Hematopoietic multipotent progenitor cell treated with erythropoietin and hydrocortisone succinate and interleukin-3 and kit ligand, for 17 days (in vitro differentiated cells): ENCODE data around the gene MICAL3.

ENCODE experiments used
- DNase-seq: peaks from one replicate; pipeline ENCODE4 v3.0.0-alpha.2; 2015; ENCODE audit warnings: low spot score

The MICAL3 gene

DNA sequence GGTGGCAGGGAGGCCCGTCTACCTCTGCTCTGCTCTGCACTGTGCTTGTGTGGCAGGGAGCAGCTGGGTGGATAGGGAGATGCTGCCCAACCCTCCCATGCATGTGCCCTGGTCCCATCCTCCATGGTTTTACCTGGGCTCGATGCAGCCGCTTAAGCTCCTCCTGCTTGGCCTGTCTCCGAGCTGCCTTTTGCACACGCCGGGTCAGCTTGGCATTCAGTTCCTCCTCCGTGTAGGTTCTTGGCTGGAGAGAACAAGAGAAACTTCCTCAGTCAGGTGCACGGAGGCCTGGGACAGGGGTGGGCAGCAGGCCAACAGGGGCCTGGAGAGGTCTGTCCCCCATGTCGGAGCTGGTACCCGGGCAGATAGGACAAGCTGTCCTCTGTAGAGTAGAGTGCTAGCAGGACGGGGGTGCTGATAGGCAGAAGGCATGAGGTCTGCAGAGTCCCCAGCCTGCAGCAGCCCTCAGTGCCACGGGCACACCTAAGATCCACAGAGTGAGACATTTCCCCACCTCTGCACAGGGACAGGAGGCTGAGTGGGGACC is 213.7 kb downstream of the MICAL3 start:
- DNase-seq, result no peak

DNA sequence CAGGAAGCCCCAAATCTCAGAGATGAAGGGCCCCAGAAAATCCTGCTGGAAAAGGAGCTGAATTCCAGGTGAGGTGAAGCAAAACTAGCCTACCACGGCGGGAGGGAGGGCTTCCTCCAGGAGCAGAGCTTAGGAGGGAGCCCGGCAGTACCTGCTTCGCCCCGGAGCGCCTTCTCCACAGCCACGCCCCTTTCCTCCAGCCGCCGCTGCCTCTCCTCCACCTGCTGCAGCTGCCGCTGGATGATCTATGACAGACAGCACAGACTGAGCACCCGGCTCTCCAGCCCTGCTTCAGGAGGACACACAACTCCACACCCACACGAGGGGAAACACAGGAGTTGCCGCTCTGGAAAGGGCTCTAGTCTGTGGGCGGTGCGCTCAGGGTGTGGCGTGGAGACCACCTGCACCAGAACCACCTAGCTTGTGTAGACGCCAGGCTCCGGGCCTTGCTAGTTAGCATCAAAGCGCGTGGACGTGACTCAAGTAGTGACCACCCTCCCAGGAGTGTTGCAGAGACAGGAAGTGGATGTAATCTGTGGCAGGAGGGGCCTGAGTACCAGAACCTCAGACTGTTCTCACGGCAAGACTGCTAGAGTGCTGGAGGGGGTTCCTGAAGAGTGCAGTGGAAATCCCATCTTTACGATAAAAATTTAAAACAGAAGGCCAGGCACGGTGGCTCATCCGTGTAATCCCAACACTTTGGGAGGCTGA is 215.5 kb downstream of the MICAL3 start:
- DNase-seq, result no peak

DNA sequence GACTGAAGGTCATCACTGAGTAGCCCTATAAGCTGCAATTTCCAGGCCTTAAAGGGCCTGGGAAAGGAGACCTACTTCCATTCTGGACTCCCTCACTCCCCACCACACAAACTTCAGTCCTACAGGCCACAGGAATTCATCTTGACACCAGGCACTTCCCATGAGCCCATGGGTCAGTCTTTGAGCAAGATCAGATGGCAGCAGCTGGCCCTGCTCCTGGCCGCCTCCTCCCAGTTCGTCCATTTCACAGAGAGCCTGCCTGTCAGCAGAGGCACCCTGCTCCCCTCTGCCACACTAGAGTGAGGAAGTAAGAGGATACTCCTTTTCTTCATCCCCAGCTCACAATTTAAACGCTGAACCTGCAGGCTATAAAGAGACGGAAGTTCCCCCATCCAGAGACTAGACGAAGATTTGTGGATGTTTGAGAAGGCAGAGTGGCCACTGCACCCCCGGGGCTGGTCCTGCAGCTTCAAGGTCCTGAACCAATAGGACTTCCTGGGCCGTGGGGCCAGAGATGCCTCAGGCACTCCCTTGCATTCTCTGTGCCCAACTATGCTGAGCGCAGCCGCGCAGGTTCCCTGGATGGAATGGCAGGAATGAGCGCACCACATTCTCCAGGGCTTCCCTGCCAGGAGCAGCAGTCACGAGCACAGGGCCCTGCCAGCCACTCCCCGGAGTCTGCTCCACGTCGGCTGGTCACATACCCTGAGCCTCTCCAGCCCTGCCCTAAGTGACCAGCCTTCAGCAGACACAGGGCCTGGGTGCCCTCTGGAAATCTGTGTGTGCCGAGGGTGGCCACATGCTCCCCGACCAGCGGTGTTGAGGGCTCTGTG is 216.6 kb downstream of the MICAL3 start:
- no peak for DNase-seq

DNA sequence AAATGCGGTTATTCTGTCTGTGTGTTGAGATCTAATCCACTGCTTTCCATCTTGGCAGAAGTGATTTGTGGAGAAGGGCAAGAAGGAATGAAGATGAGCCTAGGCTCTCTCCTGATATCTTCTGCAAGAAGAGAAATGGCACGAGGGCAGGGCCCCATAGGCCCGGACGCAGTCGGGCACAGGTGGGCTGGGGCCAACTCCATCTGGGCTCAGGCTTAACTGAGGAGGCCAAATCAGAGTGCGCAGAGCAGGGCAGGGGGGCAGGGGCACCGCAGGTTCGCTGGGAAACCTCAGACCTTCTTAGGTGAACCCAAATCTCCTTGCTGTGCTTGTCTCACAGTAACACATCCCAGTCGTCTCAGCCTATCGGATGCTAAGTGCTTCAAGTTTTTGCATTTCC is 217.3 kb downstream of the MICAL3 start:
- no peak for DNase-seq

DNA sequence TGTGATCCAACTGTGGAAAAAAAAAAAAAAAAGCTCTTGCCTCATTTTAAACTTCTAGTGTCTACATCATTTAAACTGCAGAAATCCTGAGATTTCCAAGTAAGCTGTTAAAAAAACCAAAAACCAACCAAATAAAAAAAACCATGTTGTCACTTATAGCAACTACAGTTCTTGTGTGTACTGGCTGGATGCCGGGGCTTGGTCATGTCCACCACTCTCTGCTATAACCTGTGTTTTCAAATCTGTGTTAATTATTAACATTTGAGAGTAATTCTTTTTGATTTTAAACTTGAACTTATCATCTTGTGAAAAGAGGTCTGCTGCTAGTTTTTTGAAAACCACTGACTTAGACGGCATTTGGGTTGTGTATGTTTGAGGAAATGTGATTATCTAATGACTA is 217.9 kb downstream of the MICAL3 start:
- no peak for DNase-seq

DNA sequence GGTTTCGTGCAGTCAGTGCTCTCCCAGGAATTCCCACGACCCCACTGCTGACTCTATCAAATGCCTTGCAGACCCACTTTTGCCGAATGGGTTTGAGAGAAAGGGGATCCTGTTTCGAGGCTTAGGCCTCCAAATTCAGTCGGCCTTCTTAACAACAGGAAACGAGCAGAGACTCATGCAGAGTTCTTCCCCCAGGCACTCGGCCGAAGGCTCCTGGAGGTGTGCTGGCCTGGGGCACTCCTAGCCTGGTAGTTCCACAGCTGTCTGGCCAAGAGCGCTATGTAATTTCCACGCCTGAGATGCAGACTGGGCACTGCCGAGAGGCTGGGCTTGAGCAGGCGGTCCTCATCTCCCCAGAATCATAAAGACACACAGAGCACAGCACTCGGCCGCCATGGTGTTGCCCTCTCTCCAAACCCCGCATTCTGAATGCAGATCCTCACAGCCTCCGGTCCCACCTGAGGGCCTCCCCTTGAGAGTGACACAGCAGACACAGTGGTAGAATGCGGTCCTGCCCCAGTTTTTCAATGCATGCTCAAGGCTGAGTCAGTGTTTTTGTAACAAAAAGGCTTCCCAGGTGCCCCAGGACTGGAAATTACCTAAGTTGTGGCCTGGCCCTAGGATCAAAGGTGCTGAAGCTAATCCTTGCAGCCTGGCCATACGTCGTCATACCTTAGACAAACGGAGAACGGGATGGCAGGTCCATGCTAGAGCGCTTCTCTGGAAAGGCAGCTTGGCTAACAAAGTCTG is 219.9 kb downstream of the MICAL3 start:
- DNase-seq, result no peak

DNA sequence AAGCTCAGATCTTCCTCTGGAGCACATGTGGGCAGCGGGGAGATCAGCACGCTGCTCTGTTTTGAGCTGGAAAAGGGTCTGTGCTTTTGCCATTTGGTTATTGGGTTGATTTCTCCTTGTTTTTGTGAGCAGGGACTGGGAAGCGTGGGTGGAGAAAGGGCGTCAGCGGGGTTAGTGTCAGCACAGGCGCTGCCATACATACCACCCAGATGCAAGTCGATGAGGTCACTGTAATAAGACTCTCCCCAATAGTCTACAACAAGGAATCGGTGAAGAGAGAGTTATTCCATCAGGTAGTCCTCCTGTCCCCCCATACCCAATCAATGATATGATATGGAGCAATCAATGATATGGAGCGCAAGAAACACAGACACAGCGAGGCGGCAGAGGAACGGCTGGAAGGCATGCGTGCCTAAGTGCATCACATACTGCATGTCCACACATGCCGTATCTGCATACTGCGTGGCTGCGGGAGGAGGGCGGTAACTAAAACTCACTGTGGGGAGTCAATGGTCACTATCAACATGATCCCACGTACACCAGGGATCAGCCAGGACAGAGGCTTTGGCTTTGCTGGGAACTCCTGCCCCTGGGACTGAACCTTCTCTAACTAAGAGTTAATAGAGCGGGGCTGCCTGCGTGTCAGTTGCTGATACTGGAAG is 220.6 kb downstream of the MICAL3 start:
- no peak for DNase-seq

DNA sequence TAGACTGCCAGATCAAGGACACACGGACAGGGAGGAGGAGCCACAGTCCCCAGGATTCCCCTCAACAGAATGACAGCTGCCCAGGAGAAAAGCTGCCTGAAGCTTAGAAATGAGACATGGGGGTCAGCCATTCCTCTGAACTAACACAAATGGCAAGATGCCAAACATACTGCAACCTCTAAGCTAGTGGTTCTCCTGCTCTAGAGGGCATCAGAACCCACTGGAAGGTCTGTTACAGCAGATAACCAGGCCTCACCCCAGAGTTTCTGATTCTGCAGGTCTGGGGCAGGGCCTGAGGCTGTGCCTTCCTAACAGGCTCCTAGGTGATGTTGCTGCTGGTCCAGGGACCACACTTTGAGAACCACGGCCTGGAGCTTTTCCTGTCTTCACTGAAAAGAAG is 221.5 kb downstream of the MICAL3 start:
- DNase-seq, result peak; percentile 81

DNA sequence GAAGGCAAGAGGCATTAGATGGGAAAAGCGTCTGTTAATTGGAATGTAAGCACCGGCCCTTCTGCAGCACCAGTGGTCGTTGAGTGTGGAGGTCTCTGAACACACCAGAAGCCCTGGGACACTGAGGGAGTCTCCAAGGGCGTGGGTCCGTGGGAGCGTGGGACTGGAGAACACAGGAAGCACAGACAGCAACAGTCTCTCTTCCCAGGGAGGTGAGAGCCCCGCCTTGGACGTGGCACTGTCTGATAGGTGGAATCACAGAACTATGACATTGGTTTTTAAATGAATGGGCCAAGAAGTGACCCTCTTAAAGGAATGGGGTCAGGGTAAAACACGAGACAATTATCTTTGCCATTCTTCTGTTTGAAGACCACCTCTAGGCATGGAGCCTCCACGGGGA is 221.9 kb downstream of the MICAL3 start:
- DNase-seq, result no peak

DNA sequence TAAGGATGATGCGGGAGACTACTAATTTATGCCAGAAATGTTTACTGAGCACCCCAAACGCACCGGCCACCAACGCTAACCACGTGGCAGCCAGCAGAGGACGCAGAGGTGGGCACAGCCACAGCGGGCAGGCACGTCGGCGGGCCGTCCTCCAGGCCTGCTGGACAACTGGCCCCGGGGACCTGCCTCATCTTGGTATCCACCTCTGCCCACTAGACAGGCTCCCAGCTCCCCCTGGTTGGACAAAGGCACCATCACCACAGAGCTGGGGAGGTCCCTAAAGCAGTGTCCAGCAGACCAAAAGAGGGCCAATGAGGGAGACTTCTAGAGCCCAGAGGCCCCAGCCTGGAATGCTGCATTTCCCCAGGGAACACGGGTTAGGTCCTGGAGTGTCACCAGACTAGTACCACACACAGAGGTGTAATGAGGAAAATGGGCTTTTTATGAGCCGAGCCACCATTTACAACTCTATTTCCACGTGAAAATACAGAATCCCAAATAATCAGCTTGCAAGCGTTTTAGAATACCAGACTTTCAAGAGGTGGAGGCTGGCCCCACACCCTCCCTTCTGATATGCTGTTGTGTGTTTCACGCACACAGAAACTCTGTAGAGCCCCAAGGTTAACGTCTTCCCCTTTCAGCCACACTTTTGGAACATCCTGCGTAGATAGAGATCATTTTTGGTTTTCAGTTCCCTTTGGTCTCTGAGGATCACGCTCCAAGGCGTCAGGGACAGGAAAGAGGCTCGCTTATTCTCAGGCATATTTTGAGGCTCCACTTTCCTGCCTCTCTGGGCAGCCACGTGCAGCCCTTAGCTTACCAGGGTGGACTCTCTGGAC is 226.4 kb downstream of the MICAL3 start:
- no peak for DNase-seq

DNA sequence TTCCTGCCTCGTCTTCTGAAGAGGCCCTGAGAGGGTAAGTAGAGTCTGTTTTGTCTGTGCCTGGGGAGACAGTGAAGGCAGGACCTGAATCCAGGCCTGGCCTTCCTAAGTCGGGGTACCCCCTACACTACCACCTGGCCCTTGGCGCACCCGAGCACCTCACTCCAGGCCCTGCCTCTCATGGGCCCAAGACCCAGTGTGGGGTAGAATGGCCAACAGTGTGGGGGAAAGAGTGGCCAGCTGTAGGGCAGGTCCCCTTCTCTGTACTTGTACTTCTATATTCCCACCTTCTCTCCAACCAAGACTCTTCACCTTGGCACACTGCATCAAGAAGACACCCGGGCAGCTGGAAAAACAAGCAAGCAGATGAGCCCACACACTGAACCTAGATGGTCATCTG is 227.7 kb downstream of the MICAL3 start:
- DNase-seq, result no peak

DNA sequence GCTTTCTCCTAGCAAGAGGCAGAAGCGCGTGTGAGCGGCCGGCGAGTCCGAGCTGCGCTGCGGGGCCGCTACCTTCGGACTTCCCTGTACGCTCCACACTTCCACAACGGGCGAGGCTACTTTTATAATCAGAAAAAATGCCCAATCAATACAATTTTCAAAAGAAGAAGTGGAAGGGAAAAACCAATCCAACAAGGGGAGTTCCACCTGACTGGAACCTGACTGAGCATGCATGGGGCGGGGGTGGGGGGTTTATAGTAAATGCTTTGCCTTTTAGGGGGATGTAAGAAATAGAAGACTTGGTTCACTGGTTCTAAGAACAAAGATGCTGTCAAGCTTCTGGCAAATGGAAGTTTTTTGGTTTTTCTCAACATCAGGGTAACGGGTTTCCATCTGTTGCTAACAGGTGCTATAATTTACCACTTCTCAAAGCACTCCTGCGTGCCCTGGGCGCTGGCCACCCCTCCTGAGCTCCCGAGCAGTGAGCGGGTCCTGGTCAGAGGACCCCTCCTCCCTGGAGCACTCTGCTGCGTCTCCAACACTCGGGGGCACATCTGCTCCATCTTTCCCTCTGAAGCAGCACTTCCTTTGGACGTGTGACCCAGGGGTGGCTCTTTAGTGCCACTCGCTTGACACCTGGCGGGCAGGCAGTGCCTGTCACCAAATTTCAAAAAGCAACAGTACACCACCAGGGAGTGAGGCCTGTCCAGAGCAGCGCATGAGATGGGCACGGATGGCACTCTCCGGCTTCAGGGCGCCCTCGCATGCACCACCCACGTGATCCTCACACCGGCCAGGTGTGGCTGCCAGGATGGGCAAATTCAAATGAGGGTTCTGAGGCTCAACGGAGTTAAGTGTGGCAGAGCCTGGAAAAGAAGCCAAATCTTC is 228.5 kb downstream of the MICAL3 start:
- DNase-seq, result no peak

DNA sequence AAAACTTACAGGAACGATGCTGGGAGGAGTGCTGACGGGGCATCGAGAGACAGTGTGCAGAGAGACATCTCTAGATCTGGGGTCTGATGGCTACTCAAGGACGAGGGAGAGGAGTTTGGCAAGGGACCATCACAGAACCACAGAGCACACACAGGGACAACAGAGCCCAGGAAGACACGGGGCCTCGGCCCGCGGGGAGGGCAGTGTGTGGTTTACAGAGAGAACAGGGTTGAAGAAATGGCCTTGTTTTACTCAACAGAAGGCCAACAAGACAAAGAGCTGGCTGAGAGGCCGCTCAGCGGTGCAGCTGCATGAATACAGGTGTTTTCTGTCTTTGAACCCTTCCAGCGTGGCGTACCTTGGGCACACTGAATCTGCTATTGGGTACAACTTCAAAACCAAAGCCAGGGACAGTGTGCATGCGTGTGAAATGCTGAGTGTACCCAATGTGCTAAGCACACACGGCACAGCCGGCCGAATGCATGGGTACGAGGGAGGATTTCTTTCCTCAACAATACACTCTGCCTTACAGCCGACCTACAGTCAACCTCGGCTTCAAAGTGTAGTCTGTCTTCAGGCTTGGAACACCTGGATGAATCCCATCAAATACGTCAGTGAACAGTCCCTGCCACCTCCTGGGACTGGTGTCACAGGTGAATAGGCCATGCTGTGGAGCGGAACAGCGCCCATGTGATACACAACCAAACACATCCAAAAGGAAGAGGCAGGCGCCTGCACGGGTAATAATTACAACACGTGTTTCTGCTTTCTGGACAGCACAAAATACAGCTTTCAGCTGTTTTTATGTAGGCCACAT is 229.4 kb downstream of the MICAL3 start:
- DNase-seq, result no peak

DNA sequence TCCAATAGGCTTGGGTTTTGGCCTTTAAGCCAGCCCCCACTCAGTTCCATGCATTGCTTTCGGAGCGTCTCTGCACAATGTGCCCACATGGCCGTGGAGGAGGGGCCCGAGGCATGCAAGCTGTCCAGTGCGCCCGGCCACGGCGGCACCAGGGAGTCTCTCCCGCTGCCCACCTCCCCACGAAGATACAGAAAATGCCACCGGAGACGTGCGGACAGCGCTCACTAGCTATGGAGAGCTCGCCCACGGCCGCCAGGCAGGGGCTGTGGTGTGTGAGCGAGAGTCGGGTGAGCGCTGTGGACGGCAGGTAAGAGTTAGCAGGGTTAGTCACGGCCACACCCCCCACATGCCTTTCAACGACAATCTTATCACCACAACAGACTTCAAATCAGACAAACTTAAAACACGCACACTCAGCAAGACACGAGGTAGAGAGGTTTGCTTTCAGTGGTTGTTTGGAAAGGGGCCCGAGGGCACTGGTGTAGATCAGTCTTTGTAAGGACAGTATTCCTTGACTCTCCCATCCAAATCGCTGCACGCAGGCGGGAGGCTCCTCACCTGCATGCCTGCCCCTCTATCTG is 231.4 kb downstream of the MICAL3 start:
- DNase-seq, result no peak

DNA sequence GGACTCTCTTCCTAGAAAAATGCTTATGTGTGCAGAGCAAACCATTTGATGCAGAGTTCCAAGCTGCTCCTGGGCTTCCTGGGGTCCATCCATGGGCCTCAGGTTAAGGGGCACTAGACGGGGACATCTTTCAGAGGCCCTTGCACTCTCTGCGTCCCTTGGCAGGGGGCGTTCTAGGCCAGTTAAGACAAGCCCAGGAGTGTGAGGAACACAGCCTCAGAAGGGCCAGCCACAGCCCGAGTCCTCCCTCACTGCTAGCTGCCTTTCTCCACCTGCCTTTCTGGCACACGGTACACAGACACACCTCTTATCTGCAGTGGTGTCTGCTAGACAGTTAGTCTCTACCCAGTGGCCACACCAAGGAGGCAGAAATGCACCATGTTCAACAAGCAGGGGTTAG is 232.1 kb downstream of the MICAL3 start:
- DNase-seq, result peak; percentile 17

DNA sequence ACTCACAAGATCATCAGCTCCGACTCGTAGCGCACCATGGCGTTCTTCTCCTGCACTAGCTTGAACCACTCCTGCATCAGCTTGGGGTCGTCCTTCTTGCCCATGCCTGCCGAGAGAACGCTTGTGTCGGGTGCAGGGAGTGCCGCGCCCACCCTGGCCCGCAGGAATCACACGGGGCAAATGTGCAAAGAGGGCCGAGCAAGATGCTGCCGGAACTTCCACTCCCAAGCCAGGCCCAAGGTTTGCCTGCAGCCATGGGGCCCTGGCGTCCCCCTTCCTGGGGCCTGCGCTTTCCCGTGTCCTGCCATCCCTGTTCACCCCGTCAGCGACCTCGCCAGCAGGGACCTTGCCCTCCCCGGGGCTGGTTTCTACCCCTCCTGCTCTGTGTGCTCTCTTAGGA is 233.2 kb downstream of the MICAL3 start:
- DNase-seq, result no peak

DNA sequence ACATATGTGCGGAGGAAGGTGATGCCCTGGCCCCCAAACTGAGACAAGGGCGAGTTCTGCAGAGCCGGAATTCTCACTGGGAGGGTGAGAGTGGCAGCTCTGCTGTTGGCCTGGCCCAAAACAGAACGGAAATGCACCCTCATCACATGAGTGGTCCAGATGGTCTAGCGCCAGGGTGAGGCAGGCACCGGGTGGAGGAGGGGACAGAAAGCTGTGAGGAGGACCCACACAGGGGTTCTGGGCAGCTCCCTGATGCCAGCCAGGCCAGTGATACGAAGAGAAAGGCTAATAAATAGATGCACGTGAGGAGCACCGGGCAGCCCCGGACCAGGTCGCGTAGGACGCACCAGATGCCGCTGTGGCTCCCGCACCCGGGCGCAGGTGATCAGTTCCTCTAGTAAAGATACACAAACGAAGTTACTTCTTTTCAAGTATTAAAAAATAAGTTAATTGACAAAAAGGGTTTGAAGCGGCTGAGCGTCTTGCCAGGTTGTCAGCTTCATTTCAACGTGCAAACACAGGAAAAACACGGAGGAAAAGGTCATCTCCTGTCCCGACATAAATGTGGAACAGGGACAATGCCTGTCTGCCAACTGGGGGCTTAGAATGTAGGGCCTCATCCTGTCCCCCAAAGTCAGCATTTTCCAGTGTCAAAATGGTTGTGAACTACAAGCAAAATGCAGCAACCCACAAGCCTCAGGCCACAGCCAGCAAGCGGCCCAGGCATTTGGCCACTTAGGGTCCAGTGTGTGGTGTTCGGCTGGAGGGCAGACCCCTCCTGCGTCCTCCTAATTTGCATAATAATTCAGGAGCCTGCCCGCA is 234.8 kb downstream of the MICAL3 start:
- DNase-seq, result no peak
